HG02571 (cell line): ENCODE results near the gene ZNRF2.
"Not testable (repeated sequence)": the region's sequence is repeated elsewhere in the genome, so short reads cannot be mapped to it uniquely, and the experiment has no call there.

ENCODE experiments used
- ATAC-seq: cut with Tn5 transposase; IDR thresholded peaks from one replicate; pipeline ENCODE4 v1.9.1; 2021; ENCODE audit warnings: mild to moderate bottlenecking, moderate library complexity; ENCODE audit not compliant: unreplicated experiment

Gene ZNRF2

GRCh38 chr7:30260246-30260768 is 24.1 kb upstream of the ZNRF2 start:
- ATAC-seq = no peak

DNA sequence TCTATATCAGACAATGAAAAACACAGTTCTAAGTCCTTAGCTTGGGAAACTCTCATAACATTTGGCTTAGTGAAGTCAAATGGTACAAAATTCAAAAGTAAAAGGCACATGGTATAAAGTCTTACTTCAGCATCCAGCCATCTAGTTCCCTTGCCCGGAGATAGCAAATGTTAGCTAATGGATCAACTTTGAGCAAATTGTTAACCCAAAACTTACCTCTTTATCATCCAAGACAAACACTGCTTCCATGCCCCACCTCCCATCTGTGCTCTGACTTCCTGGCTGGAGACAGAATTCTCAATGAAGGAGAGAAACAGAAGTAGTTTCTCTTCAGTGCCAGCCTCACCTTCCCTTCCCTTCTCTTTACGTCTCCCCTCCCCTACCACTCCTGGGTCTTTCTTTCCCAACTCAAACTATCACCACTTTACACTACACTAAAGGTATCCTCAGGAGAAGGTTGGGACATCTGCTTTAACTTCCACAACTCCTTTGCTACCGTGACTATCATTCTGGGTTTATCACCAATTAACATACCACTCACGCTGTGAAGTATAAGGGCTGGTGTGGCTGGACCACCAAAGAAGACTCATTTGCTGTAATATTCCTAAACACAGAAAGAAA is 21.2 kb upstream of the ZNRF2 start:
- no peak for ATAC-seq

GRCh38 chr7:30264052-30264451 is 20.3 kb upstream of the ZNRF2 start:
- no peak for ATAC-seq

GRCh38 chr7:30265189-30265588 is 19.2 kb upstream of the ZNRF2 start:
- not testable (repeated sequence) for ATAC-seq

DNA sequence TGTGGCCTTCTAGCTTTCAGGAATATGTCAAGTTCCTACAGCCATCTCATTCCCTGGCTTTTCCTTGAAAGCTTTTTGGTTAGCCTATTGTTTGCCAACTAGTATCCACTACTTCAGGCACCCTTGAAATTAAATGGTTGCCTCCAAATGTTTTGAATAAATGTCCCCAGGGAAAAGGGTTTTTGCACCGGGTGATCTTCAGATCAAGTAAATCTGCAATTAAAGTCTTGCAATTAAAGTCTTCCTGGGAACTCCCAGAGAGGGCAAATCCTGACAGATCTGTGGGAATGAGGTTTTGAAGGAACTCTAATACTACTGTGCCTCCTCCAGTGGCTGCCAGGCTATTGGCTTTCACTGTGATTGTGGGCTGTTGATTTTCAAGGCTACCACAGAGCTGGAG is 17.7 kb upstream of the ZNRF2 start:
- ATAC-seq = no peak

DNA sequence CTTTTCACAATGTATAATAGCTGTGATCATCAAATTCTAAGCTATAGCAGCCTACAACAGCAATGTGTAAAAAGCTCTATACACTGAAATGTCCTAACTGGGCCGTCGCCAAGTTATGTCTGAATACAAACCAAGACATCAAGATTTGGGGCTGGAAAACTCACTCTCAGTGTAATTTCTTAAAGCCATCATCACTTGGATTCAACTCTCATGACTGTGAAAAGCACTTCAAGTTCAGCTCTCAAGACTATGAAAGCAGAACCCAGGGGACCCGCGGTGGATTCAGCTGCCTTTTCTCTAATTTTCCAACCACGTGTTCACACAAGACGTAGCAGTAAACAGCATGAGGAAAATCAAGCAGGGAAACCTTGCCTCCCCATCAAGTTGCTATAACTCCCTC is 15.8 kb upstream of the ZNRF2 start:
- ATAC-seq = no peak

DNA sequence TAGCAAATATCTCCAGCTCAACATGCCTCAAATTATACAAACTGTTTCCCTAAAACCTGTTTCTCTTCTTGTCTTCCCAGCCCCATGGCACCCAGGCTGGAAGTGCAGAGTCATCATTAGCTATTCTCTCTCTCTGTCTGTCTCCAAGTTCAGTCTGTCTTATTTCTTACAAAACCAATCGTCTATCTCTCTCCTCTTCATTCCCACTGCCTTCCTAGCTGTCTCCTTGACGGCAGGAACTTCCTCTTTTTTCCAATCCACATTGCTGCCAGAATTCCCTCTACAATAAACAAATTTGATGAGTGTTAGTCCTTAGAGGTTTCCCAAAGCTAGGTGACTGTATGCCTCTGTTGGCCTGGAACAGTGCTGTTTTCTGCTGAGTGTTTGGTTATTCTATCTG is 14.9 kb upstream of the ZNRF2 start:
- no peak for ATAC-seq

GRCh38 chr7:30270921-30271320 is 13.5 kb upstream of the ZNRF2 start:
- ATAC-seq = no peak

DNA sequence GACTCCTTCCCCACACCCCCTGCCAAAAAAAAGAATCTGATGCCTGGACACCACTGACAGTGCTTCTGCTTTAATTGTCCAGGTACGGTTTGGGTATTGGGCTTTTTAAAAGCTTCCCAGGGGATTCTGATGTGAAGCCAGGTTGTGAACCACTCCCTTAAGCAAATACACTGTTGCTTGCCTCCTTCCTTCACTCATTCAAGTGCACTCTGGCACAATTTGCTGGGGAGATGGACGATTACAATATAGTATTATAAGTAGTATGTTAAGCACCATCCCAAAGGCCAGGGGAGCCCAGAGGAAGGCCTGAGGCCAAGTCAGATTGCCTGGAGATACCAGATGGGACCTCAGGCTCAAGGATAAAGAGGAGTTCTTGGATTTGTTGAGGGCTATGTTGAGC is 12.3 kb upstream of the ZNRF2 start:
- ATAC-seq = no peak

GRCh38 chr7:30273552-30273951 is 10.8 kb upstream of the ZNRF2 start:
- no peak for ATAC-seq

GRCh38 chr7:30274641-30275040 is 9.8 kb upstream of the ZNRF2 start:
- ATAC-seq = no peak

- ATAC-seq = peak; percentile 51
Observed at GRCh38 chr7:30276203-30276900, 8.0 kb upstream of the ZNRF2 start.

DNA sequence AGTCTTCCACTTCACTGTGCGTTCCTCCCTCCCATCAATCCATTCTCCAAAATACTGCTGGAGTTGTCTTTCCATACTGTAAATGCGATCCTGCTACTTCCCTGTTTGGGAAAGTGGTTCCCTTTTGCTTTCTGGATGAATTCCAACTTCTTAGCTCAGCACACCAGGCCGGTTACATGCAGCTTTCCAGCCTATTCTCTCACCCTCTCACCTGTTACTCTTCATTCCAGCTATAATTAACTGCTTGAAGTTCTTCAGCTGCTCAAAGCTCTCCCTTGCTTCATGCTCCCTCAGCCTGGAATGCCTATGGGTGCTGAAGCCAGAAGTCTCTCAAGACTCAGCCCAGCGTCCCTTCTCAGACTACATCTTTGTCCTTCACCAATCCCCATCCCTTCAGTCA is 6.0 kb upstream of the ZNRF2 start:
- no peak for ATAC-seq

GRCh38 chr7:30278849-30279652 is 5.3 kb upstream of the ZNRF2 start:
- no peak for ATAC-seq

- no peak for ATAC-seq
Observed at GRCh38 chr7:30279653-30279904, 4.8 kb upstream of the ZNRF2 start.

- no peak for ATAC-seq
Observed at GRCh38 chr7:30280631-30281030, 3.8 kb upstream of the ZNRF2 start.

- ATAC-seq = no peak
Observed at GRCh38 chr7:30281263-30281662, 3.1 kb upstream of the ZNRF2 start.

DNA sequence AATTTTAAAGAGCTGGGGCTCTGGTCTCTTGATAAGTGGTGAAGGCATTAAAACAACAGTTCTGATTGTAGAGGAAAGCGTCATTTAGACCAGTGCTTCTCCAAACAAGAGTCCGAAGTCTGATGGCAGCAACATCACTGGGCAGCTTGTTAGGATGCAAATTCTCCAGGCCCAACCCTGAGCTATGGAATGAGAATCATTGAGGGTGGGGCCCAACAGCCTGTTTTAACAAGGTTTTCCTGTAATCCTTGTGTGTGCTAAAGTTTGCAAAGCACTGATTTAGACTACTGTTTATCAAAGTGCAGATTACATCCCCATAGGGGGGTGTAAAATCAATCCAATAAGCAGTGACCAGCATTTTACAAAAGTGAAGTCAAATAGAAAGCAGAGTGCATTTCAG is 2.6 kb upstream of the ZNRF2 start:
- ATAC-seq = no peak

DNA sequence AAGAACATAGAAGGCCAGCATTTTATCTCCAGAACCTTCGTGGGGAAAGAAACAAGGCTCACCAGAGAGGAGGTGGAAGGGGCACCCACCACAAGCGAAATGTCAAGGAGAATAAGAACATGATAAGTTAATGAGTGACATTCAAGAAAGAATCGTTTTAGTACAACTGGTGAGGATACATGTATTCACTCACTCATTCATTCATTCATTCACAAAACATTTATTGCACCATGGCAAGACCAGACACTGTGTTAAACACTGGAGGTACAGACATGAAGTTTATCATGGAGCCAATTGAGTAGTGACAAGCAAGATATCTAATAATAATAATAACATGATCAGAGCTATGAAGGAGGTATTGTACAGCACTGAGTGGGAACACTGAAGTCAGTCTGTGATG is 1.7 kb upstream of the ZNRF2 start:
- no peak for ATAC-seq

- ATAC-seq = peak; percentile 15
Observed at GRCh38 chr7:30285067-30285535, 704 bp downstream of the ZNRF2 start.

GRCh38 chr7:30285536-30286284 is 1.3 kb downstream of the ZNRF2 start:
- peak; percentile 2 for ATAC-seq
